Activated CD4-positive, alpha-beta T cell treated with anti-CD3 and anti-CD28 coated beads, Interleukin-2, amount 10 ng/mL, durations not matched to agents 24 days and 14 days (primary cell): Measurements from ENCODE around the gene SLC5A11. TPM values are rescaled to one million over a fixed set of nuclear protein-coding genes. Genes with fewer than 3 reads are reported as not detected.

Experiments used
- DNase-seq: peaks from one replicate; pipeline ENCODE4 v3.0.0; 2022
- H3K27ac Mint-ChIP-seq: one replicate; pipeline ENCODE4 v1.8.0; 2022; ENCODE audit warnings: mild to moderate bottlenecking, mixed read lengths
- H3K27me3 Mint-ChIP-seq: one replicate; pipeline ENCODE4 v1.8.0; 2022; ENCODE audit warnings: mixed read lengths
- H3K36me3 Mint-ChIP-seq: one replicate; pipeline ENCODE4 v1.8.0; 2022; ENCODE audit warnings: low read depth, mild to moderate bottlenecking, mixed read lengths
- H3K4me1 Mint-ChIP-seq: one replicate; pipeline ENCODE4 v1.8.0; 2021; ENCODE audit warnings: mixed read lengths
- H3K4me3 Mint-ChIP-seq: one replicate; pipeline ENCODE4 v1.8.0; 2022; ENCODE audit warnings: mild to moderate bottlenecking, moderate library complexity, mixed read lengths
- H3K9me3 Mint-ChIP-seq: one replicate; pipeline ENCODE4 v1.8.0; 2021; ENCODE audit warnings: mixed read lengths
- intact Hi-C: fragments of 100-400 bp; cut with micrococcal nuclease; formaldehyde crosslinking; loops from one replicate; pipeline ENCODE4 v1.15.1; 2023
- total RNA-seq: library from RNA; stranded (reverse); gene quantifications from 2 replicates; pipeline ENCODE4 v1.2.3, GENCODE V29; 2022

SLC5A11 gene
- total RNA-seq, 1 donor from 2014 or later, result not detected

DNA sequence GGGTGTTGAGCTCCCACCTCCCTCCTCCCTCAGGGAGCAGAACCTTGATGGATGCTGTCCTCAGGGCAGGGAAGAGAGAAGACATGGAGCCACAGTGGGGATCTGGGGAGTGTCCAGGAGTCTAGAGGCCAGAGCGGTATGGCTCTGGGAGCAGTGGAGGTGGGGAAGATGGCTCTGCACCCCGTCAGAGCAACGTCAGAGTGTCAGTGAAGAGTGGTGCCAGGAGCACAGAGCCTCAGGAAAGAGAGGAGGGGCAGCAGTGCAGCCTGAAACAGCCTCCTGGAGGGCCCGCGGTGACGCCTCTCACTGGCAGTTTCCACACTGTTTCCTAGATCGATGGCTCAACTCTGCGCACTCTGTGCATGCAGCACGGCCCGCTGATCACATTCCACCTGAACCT is 23.2 kb upstream of the SLC5A11 start:
- H3K27ac Mint-ChIP-seq, result no peak overlapping the region
- no peak overlapping the region for H3K4me3 Mint-ChIP-seq
- no peaks in the 10 kb centered on the region for H3K4me1 Mint-ChIP-seq
- no peak for DNase-seq
- intact Hi-C loops, result no loop called here
- H3K27me3 Mint-ChIP-seq, result no peaks in the 10 kb centered on the region
- H3K9me3 Mint-ChIP-seq, result no peaks in the 10 kb centered on the region
- H3K36me3 Mint-ChIP-seq, result peaks cover 59% of the 10 kb centered on the region

GRCh38 chr16:24822974-24823373 is 22.8 kb upstream of the SLC5A11 start:
- peaks cover 55% of the 10 kb centered on the region for H3K36me3 Mint-ChIP-seq
- intact Hi-C loops, result no loop called here
- DNase-seq, result no peak
- no peaks in the 10 kb centered on the region for H3K4me1 Mint-ChIP-seq
- no peaks in the 10 kb centered on the region for H3K9me3 Mint-ChIP-seq
- H3K4me3 Mint-ChIP-seq, result no peak overlapping the region
- no peaks in the 10 kb centered on the region for H3K27me3 Mint-ChIP-seq
- no peak overlapping the region for H3K27ac Mint-ChIP-seq

DNA sequence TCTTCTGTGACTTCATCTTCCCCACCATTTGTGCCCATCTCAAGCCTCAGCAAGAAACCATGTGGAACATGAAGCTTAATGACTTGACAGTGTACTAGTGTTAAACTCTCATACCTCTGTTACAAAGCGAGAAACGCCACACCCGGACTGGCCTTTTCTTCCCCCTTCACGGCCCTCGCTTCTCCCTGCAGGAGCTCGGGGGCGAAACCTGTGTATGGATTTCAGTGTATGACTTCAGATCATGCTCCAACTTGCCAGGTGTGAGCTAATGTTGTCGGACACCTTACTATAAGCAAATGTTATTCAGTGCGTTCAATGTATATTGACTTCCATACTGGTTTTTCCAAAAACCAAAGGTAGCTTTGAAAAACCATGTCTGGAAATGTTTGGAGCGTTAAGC is 20.1 kb upstream of the SLC5A11 start:
- Mint-ChIP-seq H3K4me1 (no peaks in the 10 kb centered on the region), H3K27me3 (no peaks in the 10 kb centered on the region), H3K9me3 (no peaks in the 10 kb centered on the region), H3K36me3 (peaks cover 34% of the 10 kb centered on the region), H3K27ac (no peak overlapping the region), H3K4me3 (no peak overlapping the region)
- intact Hi-C loops, result no loop called here
- no peak for DNase-seq

GRCh38 chr16:24826096-24826690 is 19.6 kb upstream of the SLC5A11 start:
- Mint-ChIP-seq H3K4me1 (no peaks in the 10 kb centered on the region), H3K36me3 (peaks cover 32% of the 10 kb centered on the region), H3K9me3 (no peaks in the 10 kb centered on the region), H3K27ac (no peak overlapping the region), H3K27me3 (no peaks in the 10 kb centered on the region), H3K4me3 (no peak overlapping the region)
- no peak for DNase-seq
- intact Hi-C loops, result no loop called here

DNA sequence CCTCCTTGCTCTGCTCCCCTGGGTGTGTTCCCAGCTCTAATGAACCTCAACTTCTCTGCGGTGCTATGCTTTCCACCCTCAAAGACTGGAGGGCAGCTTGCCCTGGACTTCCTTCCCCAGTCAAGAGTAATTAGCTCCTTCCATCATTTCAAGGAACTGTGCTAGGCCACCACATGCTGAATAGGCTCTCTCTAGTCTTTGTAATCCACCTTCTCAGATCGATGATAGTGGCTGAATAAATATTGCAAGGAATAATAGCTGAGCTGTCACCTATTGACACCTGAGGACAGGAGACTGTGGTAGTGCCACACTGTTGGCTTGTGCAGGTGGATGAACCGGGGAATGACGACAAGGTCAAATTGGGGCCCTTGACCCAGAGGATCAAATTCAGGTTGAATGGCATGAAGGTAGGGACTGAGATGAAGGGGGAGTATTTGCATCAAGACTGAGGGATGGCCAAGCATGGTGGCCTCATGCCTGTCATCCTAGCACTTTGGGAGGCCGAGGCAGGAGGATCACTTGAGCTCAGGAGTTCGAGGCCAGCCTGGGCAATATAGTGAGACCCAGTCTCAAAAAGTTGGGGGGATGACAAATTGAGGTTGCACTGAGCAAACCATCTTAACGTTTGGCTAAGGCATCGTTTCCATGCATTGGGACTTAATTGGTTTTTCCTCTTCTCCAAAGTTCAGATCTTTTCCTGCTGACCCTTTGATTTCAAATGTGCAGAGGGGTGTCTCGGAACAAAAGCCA is 18.8 kb upstream of the SLC5A11 start:
- H3K27me3 Mint-ChIP-seq, result no peaks in the 10 kb centered on the region
- no peak for DNase-seq
- no peak overlapping the region for H3K4me3 Mint-ChIP-seq
- intact Hi-C loops, result no loop called here
- peaks cover 27% of the 10 kb centered on the region for H3K36me3 Mint-ChIP-seq
- no peaks in the 10 kb centered on the region for H3K4me1 Mint-ChIP-seq
- H3K27ac Mint-ChIP-seq, result no peak overlapping the region
- no peaks in the 10 kb centered on the region for H3K9me3 Mint-ChIP-seq

- intact Hi-C loops, result no loop called here
- Mint-ChIP-seq H3K27ac (no peak overlapping the region), H3K4me1 (no peaks in the 10 kb centered on the region), H3K4me3 (no peak overlapping the region), H3K36me3 (peaks cover 14% of the 10 kb centered on the region), H3K9me3 (no peaks in the 10 kb centered on the region), H3K27me3 (no peaks in the 10 kb centered on the region)
- no peak for DNase-seq
Observed at GRCh38 chr16:24829153-24829552, 16.6 kb upstream of the SLC5A11 start.

- Mint-ChIP-seq H3K4me1 (no peaks in the 10 kb centered on the region), H3K4me3 (no peak overlapping the region), H3K36me3 (no peaks in the 10 kb centered on the region), H3K27ac (no peak overlapping the region), H3K27me3 (no peaks in the 10 kb centered on the region), H3K9me3 (no peaks in the 10 kb centered on the region)
- intact Hi-C loops, result no loop called here
- DNase-seq, result no peak
Observed at GRCh38 chr16:24833352-24833751, 12.4 kb upstream of the SLC5A11 start.

DNA sequence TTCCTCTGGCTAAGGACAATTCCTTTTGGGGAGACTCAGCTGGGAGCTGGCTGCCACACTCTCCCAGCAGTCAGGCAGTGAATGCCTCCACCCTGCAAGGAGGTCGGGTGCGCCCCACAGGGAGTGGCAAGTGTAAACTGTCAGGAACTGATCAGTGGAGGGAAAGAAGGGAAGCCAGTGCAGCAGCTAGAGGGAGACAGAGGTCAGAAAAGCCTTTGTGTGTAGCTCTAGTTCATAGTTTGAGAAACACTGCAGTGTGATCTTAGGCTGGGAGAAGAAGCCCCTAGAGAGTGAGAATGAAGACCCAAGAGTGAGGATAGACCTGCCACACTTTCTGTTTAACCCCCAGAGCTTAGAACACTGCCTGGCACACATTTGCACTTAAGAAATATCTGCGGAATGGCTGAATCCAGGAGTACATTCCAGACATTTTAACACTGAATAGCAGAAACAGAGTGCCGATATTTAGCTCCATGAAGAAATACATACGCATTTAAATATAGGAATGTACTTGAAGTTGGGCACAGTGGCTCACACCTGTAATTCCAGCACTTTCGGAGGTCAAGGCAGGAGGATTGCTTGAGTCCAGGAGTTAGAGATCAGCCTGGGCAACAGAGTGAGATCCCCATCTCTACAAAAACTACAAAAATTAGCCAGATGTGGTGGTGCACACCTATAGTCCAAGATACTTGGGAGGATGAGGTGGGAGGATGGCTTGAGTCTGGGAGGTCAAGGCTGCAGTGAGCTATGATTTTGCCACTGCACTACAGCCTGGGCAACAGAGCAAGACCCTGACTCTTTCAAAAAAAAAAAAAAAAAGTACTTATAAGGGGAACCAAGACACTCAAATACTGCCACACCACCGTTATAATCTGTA is 11.1 kb upstream of the SLC5A11 start:
- Mint-ChIP-seq H3K9me3 (no peaks in the 10 kb centered on the region), H3K36me3 (no peaks in the 10 kb centered on the region), H3K27me3 (no peaks in the 10 kb centered on the region), H3K27ac (no peak overlapping the region), H3K4me3 (no peak overlapping the region), H3K4me1 (no peaks in the 10 kb centered on the region)
- intact Hi-C loops, result no loop called here
- DNase-seq, result no peak

GRCh38 chr16:24836836-24837235 is 8.9 kb upstream of the SLC5A11 start:
- no peak for DNase-seq
- no peaks in the 10 kb centered on the region for H3K27me3 Mint-ChIP-seq
- H3K4me1 Mint-ChIP-seq, result no peaks in the 10 kb centered on the region
- no peaks in the 10 kb centered on the region for H3K9me3 Mint-ChIP-seq
- H3K4me3 Mint-ChIP-seq, result no peak overlapping the region
- no peak overlapping the region for H3K27ac Mint-ChIP-seq
- H3K36me3 Mint-ChIP-seq, result no peaks in the 10 kb centered on the region
- intact Hi-C loops, result no loop called here

GRCh38 chr16:24837969-24838368 is 7.8 kb upstream of the SLC5A11 start:
- no peak for DNase-seq
- Mint-ChIP-seq H3K4me3 (no peak overlapping the region), H3K27ac (no peak overlapping the region), H3K27me3 (no peaks in the 10 kb centered on the region), H3K4me1 (no peaks in the 10 kb centered on the region), H3K9me3 (no peaks in the 10 kb centered on the region), H3K36me3 (no peaks in the 10 kb centered on the region)
- intact Hi-C loops, result no loop called here

DNA sequence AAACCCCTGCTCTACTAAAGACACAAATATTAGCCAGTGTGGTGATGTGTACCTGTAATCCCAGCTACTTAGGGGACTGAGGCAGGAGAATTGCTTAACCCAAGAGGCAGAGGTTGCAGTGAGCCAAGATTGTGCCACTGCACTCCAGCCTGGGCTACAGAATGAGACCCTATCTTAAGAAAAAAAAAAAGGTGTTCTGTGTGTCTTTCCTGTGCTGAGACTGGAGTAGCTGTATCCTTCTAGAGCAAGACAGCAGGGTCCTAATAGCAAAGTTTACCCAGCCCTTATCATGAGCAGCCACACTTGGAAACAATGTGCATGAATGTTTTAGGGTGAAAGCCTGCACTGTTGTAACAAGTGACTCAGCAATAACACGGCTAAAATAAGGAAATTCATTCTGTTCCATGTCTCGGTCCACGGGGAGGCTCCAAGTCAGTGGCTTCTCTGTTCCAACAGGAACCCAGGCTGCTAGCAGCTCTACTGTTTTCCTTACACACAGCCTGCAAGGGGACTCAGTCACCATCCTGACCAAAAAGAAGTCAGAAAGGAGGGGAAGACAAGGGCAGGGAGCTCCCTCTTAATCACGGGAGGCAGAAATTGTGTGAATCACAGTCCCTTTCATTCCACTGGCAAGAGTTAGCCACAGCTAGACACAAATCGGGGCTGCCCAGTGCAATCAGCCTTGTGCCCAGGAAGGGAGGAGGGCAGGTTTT is 7.1 kb upstream of the SLC5A11 start:
- H3K27ac Mint-ChIP-seq, result no peak overlapping the region
- intact Hi-C loops, result no loop called here
- DNase-seq, result no peak
- H3K4me3 Mint-ChIP-seq, result no peak overlapping the region
- H3K27me3 Mint-ChIP-seq, result no peaks in the 10 kb centered on the region
- no peaks in the 10 kb centered on the region for H3K4me1 Mint-ChIP-seq
- H3K9me3 Mint-ChIP-seq, result no peaks in the 10 kb centered on the region
- H3K36me3 Mint-ChIP-seq, result no peaks in the 10 kb centered on the region

GRCh38 chr16:24839347-24839972 is 6.3 kb upstream of the SLC5A11 start:
- H3K9me3 Mint-ChIP-seq, result no peaks in the 10 kb centered on the region
- no peak overlapping the region for H3K4me3 Mint-ChIP-seq
- H3K27ac Mint-ChIP-seq, result no peak overlapping the region
- H3K27me3 Mint-ChIP-seq, result no peaks in the 10 kb centered on the region
- DNase-seq, result no peak
- H3K4me1 Mint-ChIP-seq, result peaks cover 2% of the 10 kb centered on the region
- intact Hi-C loops, result no loop called here
- H3K36me3 Mint-ChIP-seq, result no peaks in the 10 kb centered on the region

GRCh38 chr16:24841291-24841690 is 4.5 kb upstream of the SLC5A11 start:
- Mint-ChIP-seq H3K9me3 (no peaks in the 10 kb centered on the region), H3K36me3 (no peaks in the 10 kb centered on the region), H3K27ac (no peak overlapping the region), H3K27me3 (no peaks in the 10 kb centered on the region), H3K4me1 (peaks cover 3% of the 10 kb centered on the region), H3K4me3 (no peak overlapping the region)
- DNase-seq, result no peak
- intact Hi-C loops, result no loop called here
